Ishikawa (cell line): ENCODE data around the gene CHN2.

ENCODE experiments used
- CEBPB ChIP-seq: IDR thresholded peaks from 2 replicates; pipeline ENCODE4 v1.6.1; 2012
- CREB1 ChIP-seq: IDR thresholded peaks from 2 replicates; pipeline ENCODE4 v1.6.1; 2012; ENCODE audit warnings: low read depth
- EGR1 ChIP-seq: IDR thresholded peaks from 2 replicates; pipeline ENCODE4 v1.6.1; 2012
- EP300 ChIP-seq: IDR thresholded peaks from 2 replicates; pipeline ENCODE4 v1.6.1; 2012; ENCODE audit warnings: borderline replicate concordance
- FOXM1 ChIP-seq: IDR thresholded peaks from 2 replicates; pipeline ENCODE4 v1.6.1; 2012; ENCODE audit warnings: low read depth, borderline replicate concordance
- MAX ChIP-seq: IDR thresholded peaks from 2 replicates; pipeline ENCODE4 v1.6.1; 2012
- NFIC ChIP-seq: IDR thresholded peaks from 2 replicates; pipeline ENCODE4 v1.6.1; 2012
- RAD21 ChIP-seq: IDR thresholded peaks from 2 replicates; pipeline ENCODE4 v1.6.1; 2012; ENCODE audit warnings: low read depth
- REST ChIP-seq: IDR thresholded peaks from 2 replicates; pipeline ENCODE4 v1.6.1; 2012; ENCODE audit warnings: low read depth, mild to moderate bottlenecking
- TAF1 ChIP-seq: IDR thresholded peaks from 2 replicates; pipeline ENCODE4 v1.6.1; 2012; ENCODE audit warnings: low read depth, mild to moderate bottlenecking
- TCF12 ChIP-seq: IDR thresholded peaks from 2 replicates; pipeline ENCODE4 v1.6.1; 2012; ENCODE audit warnings: low read depth
- TEAD4 ChIP-seq: IDR thresholded peaks from 2 replicates; pipeline ENCODE4 v1.6.1; 2012
- USF1 ChIP-seq: IDR thresholded peaks from 2 replicates; pipeline ENCODE4 v1.6.1; 2012
- YY1 ChIP-seq: IDR thresholded peaks from 2 replicates; pipeline ENCODE4 v1.6.1; 2012; ENCODE audit warnings: low read depth
- ZBTB7A ChIP-seq: IDR thresholded peaks from 2 replicates; pipeline ENCODE4 v1.6.1; 2012; ENCODE audit warnings: low read depth

Gene CHN2

GRCh38 chr7:29486191-29486700 is 291.7 kb downstream of the CHN2 start:
- no peak for TF ChIP-seq EGR1
- no peak for TF ChIP-seq ZBTB7A
- TF ChIP-seq FOXM1 = no peak
- TF ChIP-seq YY1 = no peak
- TF ChIP-seq RAD21 = no peak
- TF ChIP-seq TAF1 = no peak
- no peak for TF ChIP-seq EP300
- TF ChIP-seq CEBPB = no peak
- no peak for TF ChIP-seq NFIC
- TF ChIP-seq MAX = no peak

- TF ChIP-seq REST (no peak), YY1 (no peak), CEBPB (no peak), EGR1 (no peak), USF1 (no peak), FOXM1 (no peak), CREB1 (no peak), ZBTB7A (no peak), RAD21 (no peak), NFIC (no peak), TCF12 (no peak), TEAD4 (no peak), EP300 (no peak), MAX (no peak), TAF1 (no peak)
These were observed 292.8 kb downstream of the CHN2 start for GRCh38 chr7:29487424-29487823.

- TF ChIP-seq EP300 (no peak), TCF12 (no peak), CEBPB (no peak), ZBTB7A (no peak), REST (no peak), NFIC (no peak), TEAD4 (no peak), TAF1 (no peak), USF1 (no peak)
These were observed 293.8 kb downstream of the CHN2 start for GRCh38 chr7:29488203-29488970.

- TF ChIP-seq EP300 (no peak), TAF1 (no peak)
These were observed 294.4 kb downstream of the CHN2 start for GRCh38 chr7:29488977-29489376.

GRCh38 chr7:29490094-29490607 is 295.6 kb downstream of the CHN2 start:
- TF ChIP-seq EP300 = no peak
- no peak for TF ChIP-seq USF1
- no peak for TF ChIP-seq RAD21
- TF ChIP-seq YY1 = no peak
- no peak for TF ChIP-seq NFIC
- TF ChIP-seq REST = no peak
- TF ChIP-seq CEBPB = no peak
- no peak for TF ChIP-seq MAX
- TF ChIP-seq CREB1 = no peak
- no peak for TF ChIP-seq TEAD4
- no peak for TF ChIP-seq ZBTB7A
- TF ChIP-seq EGR1 = no peak
